ENCODE measurements around the gene C6orf62.

GRCh38 chr6:24680582-24680981 is 38.4 kb downstream of the C6orf62 start:
- TF ChIP-seq EZH2 (IDR thresholded peaks at IDR 0.05; ENCODE audit: low read depth) (no peak), CTCF (conservative IDR thresholded peaks at IDR 0.05) (no peak)

Data from PC-9 (cell line).